Transverse colon (tissue), 4 donors: ENCODE results near the gene MAP9. TPM values are rescaled to one million over a fixed set of nuclear protein-coding genes. Genes with fewer than 3 reads are reported as not detected.

ENCODE experiments used
- DNase-seq: peaks from one replicate; pipeline ENCODE4 v3.0.0-alpha.2; 2019
- H3K27ac ChIP-seq, 4 donors: fragments of 200-600 bp; sonication (generic); 2 replicates each; pipeline ENCODE4 v1.5.1; 2016 to 2018; ENCODE audit warnings: inconsistent platforms in 4 of 4
- H3K27me3 ChIP-seq: fragments of 200-600 bp; sonication (generic); 2 replicates; pipeline ENCODE4 v1.5.1; 2017; ENCODE audit warnings: inconsistent platforms
- H3K36me3 ChIP-seq, 4 donors: fragments of 200-600 bp; sonication (generic); 2 replicates each; pipeline ENCODE4 v1.5.1; 2017 to 2019; ENCODE audit warnings: inconsistent platforms in 4 of 4
- H3K4me1 ChIP-seq, 4 donors: fragments of 200-600 bp; sonication (generic); 2 replicates each; pipeline ENCODE4 v1.5.1; 2017 to 2020; ENCODE audit warnings: inconsistent platforms in 4 of 4
- H3K4me3 ChIP-seq, 4 donors: fragments of 200-600 bp; sonication (generic); 1 replicate in 1 of 4; 2 replicates in 3 of 4; pipeline versions ENCODE4 v1.5.1 to v1.6.1; 2017 to 2019; ENCODE audit warnings: inconsistent platforms in 4 of 4
- H3K9me3 ChIP-seq, 2 donors: fragments of 200-600 bp; sonication (generic); 2 replicates each; pipeline ENCODE4 v1.5.1; 2017 to 2019; ENCODE audit warnings: inconsistent platforms in 2 of 2
- CTCF ChIP-seq, 5 experiments: fragments of 200-600 bp in 3 of 5; fragments of 450-650 bp in 2 of 5; sonication (generic) in 3 of 5; IDR thresholded peaks; 1 replicate in 2 of 5; 2 replicates in 3 of 5; pipeline ENCODE4 v1.5.1; 2016 to 2017; ENCODE audit warnings: antibody characterized with exemption in 5 of 5, inconsistent platforms in 3 of 5, mild to moderate bottlenecking in 2 of 5, moderate library complexity in 1 of 5
- EP300 ChIP-seq: sonication (generic); formaldehyde crosslinking; IDR thresholded peaks from one replicate; pipeline ENCODE4 v1.6.1; 2017; ENCODE audit warnings: antibody characterized with exemption, low read depth
- POLR2A ChIP-seq: fragments of 450-650 bp; IDR thresholded peaks from one replicate; pipeline ENCODE4 v1.6.1; 2016; ENCODE audit warnings: antibody characterized with exemption, mild to moderate bottlenecking, moderate library complexity
- POLR2AphosphoS5 ChIP-seq, 3 donors: sonication (generic); formaldehyde crosslinking; IDR thresholded peaks; one replicate each; pipeline ENCODE4 v1.6.1; 2016; ENCODE audit warnings: antibody characterized with exemption in 3 of 3
- WGBS, 2 donors: methylation state at CpG; one replicate each; pipeline ENCODE4 v1.1.5; 2018; ENCODE audit warnings: low coverage in 1 of 2; 5-methylcytosine and 5-hydroxymethylcytosine counted together
- in situ Hi-C, 4 donors: fragments of 200-750 bp; cut with MboI; loops; one replicate each; pipeline versions ENCODE4 v1.15.0 to v1.15.1; 2017; ENCODE audit warnings: low sequenced_read_pairs in 3 of 4, low pct_ligation_motif_present in 1 of 4, low pct_unique_long_range_greater_than_20kb in 1 of 4
- intact Hi-C: fragments of 100-400 bp; cut with DNase I; formaldehyde crosslinking; loops from one replicate; pipeline ENCODE4 v1.15.1; 2023; ENCODE audit warnings: low total_unique reads
- small RNA-seq, 4 donors: library from RNA; depleted of rRNA; stranded (forward); fragments of <200 nt; gene quantifications; one replicate each; pipeline ENCODE3, GENCODE V24; 2016
- total RNA-seq, 4 donors: library from RNA; depleted of rRNA; stranded (reverse); fragments of >200 nt; gene quantifications; one replicate each; pipeline ENCODE4 v1.1.0, GENCODE V29; 2016

The MAP9 gene
- total RNA-seq, 4 donors from 2014 or later = 4.4 to 31.0 (median 7.2) TPM

GRCh38 chr4:155304375-155304774 lies 72.4 kb downstream of the MAP9 start:
- intact Hi-C loops = no loop called here
- peak; percentile 50 for TF ChIP-seq EP300
- no peak for TF ChIP-seq CTCF (IDR thresholded peaks at IDR 0.05)
- TF ChIP-seq POLR2AphosphoS5 (IDR thresholded peaks at IDR 0.05) = peak in 2 of 3 donors; percentile 13 to 52
- peak; percentile 29 for TF ChIP-seq POLR2A
- Histone ChIP-seq H3K27ac (peak overlapping the region; percentile 42 to 81 (median 66)), H3K27me3 (no peaks in the 10 kb centered on the region), H3K4me3 (no peak overlapping the region), H3K9me3 (no peaks in the 10 kb centered on the region), H3K4me1 (peaks cover 0 to 38% (median 5%) of the 10 kb centered on the region in 4 donors), H3K36me3 (no peaks in the 10 kb centered on the region)
- 49 to 70% methylated on average over 2 of the region's 2 CpGs for WGBS, 2 donors
- peak; percentile 54 for DNase-seq
- in situ Hi-C loops = no loop called here

GRCh38 chr4:155299103-155299502 lies 77.7 kb downstream of the MAP9 start:
- H3K27me3 ChIP-seq = no peaks in the 10 kb centered on the region
- no peak for DNase-seq
- 91 to 100% methylated on average over 1 to 2 of the region's 2 CpGs for WGBS, 2 donors
- no peak overlapping the region for H3K4me3 ChIP-seq
- TF ChIP-seq EP300 (no peak), POLR2A (no peak), CTCF (IDR thresholded peaks at IDR 0.05) (no peak), POLR2AphosphoS5 (IDR thresholded peaks at IDR 0.05) (no peak)
- H3K4me1 ChIP-seq = peaks cover 0 to 2% (median 0%) of the 10 kb centered on the region in 4 donors
- no peaks in the 10 kb centered on the region for H3K36me3 ChIP-seq
- intact Hi-C loops (no loop called here), in situ Hi-C loops (no loop called here)
- peaks cover 2 to 10% of the 10 kb centered on the region in 2 donors for H3K9me3 ChIP-seq
- H3K27ac ChIP-seq = no peak overlapping the region

Small RNA genes lying within 50 kb of the gene (small RNA-seq; reads per million reads assigned to genes)
- gene AC097467.4 (0 reads per million in 4 donors), gene YWHAEP4 (0 reads per million in 4 donors)

Other genes with a start within 250 kb of the MAP9 start
- 1 to 10 TPM in 1 of 4 donors, under 1 TPM in 2, not detected in 1; 0.64 to 9.3 (median 1.00) TPM for gene NPY2R, start 168.3 kb downstream of the MAP9 start, total RNA-seq